SK-N-SH treated with all-trans-retinoic acid at 6 μM for 48 hours (cell line): Measurements from ENCODE around the gene TCP10L.
"Not testable (repeated sequence)": the region's sequence is repeated elsewhere in the genome, so short reads cannot be mapped to it uniquely, and the experiment has no call there.

ENCODE experiments used
- RARB ChIP-seq: fragments of 250-450 bp; sonication (Bioruptor Pico); IDR thresholded peaks from 2 replicates; pipeline ENCODE4 v1.8.0; 2021; ENCODE audit warnings: mild to moderate bottlenecking, moderate library complexity
- ZNF70 ChIP-seq: fragments of 450-650 bp; formaldehyde crosslinking; IDR thresholded peaks from 2 replicates; pipeline ENCODE4 v1.5.0; 2020; ENCODE audit warnings: mild to moderate bottlenecking, moderate library complexity
- TF ChIP-seq, protein P1 (sequence below): fragments of 250-450 bp; sonication (Bioruptor Pico); IDR thresholded peaks from 2 replicates; pipeline ENCODE4 v1.8.0; 2020; ENCODE audit warnings: mild to moderate bottlenecking, moderate library complexity, borderline replicate concordance
- TF ChIP-seq, protein P2 (sequence below): fragments of 250-450 bp; sonication (Bioruptor Pico); IDR thresholded peaks from 2 replicates; pipeline ENCODE4 v1.5.1; 2020; ENCODE audit warnings: low read depth, mild to moderate bottlenecking, moderate library complexity

DNA sequence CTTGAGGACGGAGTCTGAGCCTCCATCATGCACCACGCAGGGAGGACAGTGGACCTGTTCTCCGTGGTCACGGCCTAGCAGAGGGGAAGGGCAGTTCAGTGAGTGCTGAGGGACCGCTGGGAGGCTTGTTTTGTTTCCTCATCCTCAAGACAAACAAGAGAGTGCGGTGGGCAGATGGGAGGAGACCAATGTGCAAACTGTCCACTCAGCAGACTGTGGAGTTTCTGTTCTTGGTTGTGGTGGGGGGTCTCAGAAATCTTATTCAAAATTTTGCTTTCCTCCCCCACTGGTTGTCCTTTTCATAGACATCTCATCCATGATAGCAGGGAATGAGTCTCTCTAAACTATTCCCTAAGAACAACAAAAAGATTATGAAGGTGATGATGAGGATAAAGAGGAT lies 32.9 kb upstream of the TCP10L start:
- not testable (repeated sequence) for TF ChIP-seq ZNF70 (CRISPR knock-in tag); RARB
- TF ChIP-seq, protein P1, sequence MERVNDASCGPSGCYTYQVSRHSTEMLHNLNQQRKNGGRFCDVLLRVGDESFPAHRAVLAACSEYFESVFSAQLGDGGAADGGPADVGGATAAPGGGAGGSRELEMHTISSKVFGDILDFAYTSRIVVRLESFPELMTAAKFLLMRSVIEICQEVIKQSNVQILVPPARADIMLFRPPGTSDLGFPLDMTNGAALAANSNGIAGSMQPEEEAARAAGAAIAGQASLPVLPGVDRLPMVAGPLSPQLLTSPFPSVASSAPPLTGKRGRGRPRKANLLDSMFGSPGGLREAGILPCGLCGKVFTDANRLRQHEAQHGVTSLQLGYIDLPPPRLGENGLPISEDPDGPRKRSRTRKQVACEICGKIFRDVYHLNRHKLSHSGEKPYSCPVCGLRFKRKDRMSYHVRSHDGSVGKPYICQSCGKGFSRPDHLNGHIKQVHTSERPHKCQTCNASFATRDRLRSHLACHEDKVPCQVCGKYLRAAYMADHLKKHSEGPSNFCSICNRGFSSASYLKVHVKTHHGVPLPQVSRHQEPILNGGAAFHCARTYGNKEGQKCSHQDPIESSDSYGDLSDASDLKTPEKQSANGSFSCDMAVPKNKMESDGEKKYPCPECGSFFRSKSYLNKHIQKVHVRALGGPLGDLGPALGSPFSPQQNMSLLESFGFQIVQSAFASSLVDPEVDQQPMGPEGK (CRISPR knock-in tag) = not testable (repeated sequence)
- TF ChIP-seq, protein P2, sequence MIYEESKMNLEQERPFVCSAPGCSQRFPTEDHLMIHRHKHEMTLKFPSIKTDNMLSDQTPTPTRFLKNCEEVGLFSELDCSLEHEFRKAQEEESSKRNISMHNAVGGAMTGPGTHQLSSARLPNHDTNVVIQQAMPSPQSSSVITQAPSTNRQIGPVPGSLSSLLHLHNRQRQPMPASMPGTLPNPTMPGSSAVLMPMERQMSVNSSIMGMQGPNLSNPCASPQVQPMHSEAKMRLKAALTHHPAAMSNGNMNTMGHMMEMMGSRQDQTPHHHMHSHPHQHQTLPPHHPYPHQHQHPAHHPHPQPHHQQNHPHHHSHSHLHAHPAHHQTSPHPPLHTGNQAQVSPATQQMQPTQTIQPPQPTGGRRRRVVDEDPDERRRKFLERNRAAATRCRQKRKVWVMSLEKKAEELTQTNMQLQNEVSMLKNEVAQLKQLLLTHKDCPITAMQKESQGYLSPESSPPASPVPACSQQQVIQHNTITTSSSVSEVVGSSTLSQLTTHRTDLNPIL (CRISPR knock-in tag) = not testable (repeated sequence)
